GM19452 (cell line): Measurements from ENCODE around the gene SFXN5.
"Not testable (repeated sequence)": the region's sequence is repeated elsewhere in the genome, so short reads cannot be mapped to it uniquely, and the experiment has no call there.

Experiments used
- ATAC-seq: cut with Tn5 transposase; IDR thresholded peaks from one replicate; pipeline ENCODE4 v1.9.1; 2021; ENCODE audit not compliant: unreplicated experiment

Gene SFXN5, protein sequence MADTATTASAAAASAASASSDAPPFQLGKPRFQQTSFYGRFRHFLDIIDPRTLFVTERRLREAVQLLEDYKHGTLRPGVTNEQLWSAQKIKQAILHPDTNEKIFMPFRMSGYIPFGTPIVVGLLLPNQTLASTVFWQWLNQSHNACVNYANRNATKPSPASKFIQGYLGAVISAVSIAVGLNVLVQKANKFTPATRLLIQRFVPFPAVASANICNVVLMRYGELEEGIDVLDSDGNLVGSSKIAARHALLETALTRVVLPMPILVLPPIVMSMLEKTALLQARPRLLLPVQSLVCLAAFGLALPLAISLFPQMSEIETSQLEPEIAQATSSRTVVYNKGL

DNA sequence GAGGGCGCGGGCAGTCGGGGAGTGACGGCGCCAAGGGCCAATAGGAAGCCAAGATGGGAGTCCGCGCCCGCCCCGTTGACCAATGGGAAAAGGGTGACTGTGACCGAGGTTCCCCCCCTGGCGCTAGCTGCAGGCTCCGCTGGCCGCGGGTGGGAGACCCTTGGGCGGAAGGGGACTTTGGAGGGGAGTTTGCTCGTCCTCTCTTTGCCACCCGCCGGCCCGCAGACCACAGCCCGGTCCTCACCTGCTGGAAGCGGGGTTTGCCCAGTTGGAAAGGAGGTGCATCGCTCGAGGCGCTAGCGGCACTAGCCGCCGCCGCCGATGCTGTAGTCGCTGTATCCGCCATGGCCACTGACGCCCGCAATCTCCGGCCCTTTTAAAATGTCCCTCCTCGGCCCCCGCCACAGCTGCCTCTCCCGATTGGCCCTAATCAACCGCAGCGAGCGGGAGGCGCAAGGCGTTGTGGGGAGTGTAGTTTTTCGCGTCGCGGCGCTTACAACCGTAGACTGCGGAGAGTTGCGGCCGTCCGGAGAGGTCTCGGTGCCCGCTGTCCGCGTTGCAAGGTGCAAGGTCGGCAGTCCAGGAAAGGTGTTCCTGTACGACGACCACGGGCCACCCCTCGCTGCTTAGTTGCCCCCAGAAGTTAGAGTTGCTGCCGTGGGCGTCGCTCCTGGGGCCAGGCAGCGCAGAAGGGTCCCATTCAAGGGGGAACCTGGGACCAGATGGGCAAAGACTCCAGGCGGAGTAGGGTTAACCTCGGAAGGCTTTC lies at the start of gene SFXN5:
TSS of gene SFXN5 (minus strand) at position 353 of the 769 bp plus-strand sequence. CDS start at position 346, 7 bp downstream.
- peak; percentile 95 for ATAC-seq

DNA sequence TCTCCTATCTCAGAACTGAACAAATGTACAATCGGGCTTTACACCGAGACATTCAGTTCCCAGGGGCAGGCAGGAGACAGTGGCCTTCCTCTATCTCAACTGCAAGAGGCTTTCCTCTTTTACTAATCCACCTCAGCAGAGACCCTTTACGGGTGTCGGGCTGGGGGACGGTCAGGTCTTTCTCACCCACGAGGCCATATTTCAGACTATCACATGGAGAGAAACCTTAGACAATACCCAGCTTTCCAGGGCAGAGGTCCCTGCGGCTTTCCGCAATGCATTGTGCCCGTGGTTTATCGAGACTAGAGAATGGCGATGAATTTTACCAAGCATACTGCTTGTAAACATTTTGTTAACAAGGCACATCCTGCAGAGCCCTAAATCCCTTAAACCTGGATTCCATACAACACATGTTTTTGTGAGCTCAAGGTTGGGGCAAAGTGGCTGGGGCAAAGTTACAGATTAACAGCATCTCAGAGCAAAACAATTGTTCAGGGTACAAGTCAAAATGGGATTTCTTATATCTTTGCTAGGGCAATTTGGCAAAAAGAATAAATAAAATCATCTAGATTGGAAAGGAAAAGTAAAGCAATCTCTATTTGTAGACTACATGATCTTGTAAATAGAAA lies 48.2 kb upstream of the SFXN5 start:
- not testable (repeated sequence) for ATAC-seq

DNA sequence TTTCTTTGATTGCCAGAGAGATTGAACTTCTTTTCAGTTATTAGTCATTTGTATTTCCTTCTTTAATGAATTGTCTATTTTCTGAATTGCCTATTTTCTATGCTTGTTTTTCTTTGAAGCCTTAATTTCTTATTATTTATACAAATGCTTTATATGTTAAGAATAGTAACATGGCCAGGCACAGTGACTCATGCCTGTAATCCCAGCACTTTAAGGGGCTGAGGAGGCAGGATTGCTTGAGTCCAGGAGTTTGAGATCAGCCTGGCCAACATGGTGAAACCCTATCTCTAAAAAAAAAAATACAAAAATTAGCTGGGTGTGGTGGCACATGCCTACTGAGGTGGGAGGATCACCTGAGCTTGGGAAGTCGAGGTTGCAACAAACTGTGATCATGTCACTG lies 45.9 kb upstream of the SFXN5 start:
- ATAC-seq, result no peak

DNA sequence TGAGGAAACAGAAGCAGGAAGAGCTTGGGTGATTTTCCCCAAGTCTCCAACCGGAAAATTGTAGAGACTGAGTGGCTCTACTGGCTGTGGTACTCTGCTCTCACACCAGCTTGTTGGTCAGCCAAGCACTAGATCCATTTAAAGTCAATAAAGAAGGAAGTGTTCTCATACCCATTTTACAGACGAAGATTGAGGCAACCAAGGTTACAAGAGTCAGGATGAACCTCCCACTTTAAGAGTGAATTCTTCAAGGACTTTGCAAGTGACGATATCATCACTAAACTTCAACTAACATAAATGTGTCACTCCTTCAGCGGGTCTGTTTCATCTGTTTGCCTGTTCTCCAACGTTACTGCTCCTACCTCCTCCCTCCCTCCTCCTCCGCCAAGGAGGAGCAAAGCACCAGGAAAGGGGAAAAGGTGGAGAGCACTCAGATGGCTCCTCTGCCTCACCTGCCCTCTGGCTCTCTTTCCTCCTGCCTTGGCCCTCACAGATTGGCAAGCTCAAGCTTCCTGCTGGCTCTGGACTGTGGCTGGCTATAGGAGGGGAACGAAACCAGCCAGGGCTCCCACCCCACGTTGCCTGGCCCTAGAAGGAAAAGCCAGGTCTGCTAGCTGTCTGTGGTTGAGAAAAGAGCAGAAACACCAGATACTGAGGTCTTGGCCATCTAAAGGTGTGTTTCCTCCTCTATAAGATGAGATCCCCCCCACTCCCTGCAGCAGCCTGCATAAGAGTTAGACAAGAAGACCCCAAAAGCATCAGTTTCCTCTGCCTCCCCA lies 44.9 kb upstream of the SFXN5 start:
- ATAC-seq, result no peak

DNA sequence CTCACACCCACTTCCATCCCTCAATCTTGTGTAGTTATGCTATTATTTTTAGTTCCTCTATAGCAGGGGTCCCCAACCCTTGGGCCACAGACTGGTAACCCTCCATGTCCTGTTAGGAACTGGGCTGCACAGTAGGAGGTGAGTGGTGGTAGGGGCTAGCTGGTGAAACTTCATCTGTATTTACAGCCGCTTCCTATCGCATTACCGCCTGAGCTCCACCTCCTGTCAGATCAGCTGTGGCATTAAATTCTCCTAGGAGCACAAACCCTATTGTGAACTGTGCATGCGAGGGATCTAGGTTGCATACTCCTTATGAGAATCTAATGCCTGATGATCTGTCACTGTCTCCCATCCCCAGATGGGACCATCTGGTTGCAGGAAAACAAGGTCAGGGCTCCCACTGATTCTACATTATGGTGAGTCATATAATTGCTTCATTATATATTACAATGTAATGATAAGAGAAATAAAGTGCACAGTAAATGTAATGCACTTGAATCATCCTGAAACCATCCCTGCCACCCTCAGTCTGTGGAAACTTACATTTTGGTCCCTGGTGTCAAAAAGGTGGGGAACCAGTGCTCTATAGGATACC lies 42.9 kb upstream of the SFXN5 start:
- ATAC-seq, result no peak

DNA sequence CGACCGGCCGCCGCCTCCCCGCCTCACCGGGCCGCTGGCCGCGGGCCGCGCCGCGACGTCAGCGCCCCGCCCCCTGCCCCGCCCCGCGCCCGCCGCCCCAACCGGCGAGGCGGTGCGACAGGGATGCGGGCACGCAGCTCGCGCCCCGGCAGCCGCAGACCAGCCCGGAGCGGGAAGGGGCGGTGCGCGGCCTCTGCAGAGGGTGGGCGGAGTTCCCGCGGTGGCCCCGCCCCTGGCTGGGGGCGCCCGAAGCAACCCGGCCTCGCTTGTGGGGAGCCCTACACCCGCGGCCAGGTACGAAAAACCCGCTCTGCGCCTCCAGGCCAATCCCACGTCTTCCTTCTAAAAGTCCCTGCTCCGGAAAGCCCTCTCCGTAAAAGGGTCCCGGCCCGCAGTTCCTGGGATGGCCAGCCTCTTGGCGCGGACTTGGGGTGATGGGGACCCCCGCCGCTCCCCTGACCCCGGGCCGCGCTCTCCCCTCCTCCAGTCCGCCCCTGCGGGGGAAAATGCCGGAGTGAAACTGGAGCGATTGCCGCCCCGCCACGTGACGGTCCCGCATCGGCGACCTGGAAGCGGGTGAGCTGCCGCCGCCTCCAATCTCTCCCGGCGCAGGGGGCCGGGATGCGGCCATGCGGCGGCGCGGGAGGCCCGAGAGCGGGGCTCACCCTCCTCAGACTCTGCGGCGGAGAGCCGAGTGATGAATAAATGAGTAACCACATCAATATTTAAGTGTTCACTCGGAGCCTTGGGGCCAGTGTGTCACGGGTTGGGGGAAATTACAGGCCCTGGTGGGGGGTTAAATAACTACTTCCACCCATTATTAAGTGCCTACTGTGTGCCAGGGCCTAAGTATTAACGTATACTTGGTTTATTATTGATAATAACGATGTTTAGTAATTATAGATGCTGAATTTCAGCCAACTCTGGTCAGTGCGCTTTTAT lies 41.7 kb upstream of the SFXN5 start, which contains the start of gene RAB11FIP5:
TSS of gene RAB11FIP5 (minus strand) at position 36 of the 942 bp plus-strand sequence. CDS start 171 bp downstream, outside the sequence.
- ATAC-seq, result peak; percentile 68

DNA sequence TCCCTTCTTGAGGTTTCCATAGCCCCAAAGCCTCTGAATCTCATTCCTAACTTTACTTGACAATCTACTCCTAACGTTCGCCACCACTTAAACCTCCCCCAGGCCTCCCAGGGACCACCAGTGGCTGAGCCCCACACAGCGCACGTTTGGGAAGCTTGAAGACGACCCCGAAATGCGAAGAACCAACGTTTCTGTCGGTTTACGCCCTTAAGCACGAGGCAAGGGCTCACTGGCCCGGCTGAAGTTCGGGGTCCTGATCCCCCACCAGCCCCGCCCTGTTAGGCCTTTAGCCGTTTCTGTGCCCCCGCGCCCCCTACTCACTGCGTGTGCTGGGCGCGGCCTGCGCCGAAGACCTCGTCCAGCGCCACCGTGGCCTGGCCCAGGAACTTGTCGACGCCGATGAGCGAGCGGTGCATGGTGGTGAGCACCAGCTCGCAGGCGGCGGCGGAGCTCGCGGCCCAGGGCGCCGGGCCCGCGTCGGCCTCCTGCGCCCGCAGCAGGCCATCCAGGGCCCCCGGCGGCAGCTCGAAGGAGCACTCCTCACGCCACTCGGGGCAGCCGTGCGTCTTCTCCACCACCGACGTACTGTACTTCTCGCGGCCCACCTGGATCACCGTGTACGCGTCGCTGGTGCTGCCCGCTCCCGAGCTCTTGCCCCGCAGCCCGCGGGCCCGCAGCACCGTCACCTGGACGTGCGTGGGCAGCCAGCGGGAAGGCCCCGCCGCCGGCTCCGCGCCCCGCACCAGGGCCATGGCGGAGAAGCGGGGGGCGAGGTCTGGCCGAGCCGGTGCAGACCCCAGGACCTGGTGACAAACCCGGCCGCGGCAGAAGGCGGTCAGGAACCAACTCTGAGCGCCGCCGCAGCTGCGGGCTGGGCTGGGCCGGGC lies 40.8 kb upstream of the SFXN5 start:
- ATAC-seq, result peak; percentile 35

DNA sequence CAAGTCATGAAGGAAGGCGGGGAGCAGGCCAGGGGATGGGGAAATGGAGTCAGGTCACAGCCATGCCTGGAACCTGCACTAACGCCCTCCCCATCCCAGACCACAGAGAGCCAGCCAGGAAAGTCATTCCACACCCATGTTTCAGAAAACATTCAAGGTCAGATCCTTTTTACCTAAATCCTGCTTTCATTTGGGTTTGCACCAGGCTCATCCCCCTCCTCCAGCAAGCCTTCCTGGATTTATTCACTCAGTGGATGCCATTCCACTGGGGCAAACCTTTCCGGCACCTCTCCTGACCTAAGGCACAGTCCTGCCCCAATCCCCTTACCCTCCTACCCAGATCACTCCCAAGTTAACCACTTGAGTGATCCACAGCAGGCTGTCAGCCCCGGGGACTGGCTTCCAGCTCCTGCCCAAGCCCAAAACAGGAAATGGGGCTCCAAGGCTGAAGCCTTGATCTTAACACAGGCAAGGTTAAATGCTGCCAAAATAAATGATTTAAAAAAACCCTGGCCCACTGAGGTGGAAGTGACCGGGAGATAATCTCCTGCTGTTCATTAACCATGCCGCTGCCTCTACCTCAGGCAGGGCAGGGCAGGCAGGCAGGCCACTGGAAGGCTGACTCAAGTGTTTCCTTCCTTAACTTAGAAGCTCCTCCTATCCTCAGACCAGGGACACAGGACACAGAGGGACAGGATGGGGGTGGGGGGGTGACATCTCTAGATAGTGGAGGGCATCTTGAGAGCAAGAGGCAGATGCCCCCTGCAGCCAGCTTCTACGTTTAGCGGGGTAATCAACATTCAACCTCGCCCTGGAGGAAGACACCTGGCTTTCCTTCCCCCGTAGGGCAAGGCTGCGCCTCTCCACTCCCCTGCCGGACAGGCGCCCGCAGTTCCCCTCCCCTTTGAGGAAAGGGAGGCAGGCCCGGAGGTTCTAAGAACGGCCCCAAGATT lies 39.8 kb upstream of the SFXN5 start:
- no peak for ATAC-seq

DNA sequence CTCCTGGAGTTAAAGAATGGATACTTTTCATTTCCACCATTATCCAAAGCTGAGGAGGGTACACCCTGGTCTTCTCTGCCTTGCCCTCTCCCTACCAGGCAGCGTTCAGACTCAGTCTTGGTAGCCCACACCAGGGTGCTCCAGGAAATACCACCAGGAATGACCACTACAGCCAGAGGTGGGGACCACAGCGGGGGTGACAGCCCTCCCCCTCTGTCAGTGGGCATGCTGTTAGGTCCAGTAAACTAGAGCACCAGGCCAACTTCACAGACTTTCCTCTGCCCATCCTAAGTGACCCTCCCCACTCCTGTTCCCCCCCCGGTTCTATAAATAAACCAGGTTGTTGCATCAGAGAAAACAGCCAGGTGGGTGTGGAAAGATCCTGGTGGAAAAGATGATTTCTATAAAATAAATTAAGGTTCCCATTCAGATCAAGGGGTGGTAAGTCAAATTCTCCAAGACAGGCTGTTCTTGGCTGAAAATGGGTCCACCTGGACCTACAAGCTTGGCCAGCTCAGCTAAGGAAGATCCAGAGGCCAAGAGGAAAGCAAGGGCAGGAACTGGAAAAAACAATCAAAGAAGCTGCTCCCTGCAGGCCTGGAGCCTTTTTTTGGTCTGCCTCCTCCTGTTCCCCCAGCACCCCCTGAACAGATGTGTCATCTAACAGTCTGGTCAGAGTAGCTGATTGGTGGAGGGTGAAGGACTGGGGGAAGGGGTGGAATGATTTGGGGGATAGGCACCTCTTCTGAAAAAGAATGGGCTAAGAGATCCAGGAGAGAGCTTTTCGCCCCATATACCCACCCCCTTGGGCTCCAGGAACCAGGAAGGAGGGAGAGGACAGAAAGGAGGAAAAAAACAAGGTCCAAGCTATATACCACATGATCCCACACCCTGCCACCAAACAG lies 38.9 kb upstream of the SFXN5 start:
- ATAC-seq, result no peak

DNA sequence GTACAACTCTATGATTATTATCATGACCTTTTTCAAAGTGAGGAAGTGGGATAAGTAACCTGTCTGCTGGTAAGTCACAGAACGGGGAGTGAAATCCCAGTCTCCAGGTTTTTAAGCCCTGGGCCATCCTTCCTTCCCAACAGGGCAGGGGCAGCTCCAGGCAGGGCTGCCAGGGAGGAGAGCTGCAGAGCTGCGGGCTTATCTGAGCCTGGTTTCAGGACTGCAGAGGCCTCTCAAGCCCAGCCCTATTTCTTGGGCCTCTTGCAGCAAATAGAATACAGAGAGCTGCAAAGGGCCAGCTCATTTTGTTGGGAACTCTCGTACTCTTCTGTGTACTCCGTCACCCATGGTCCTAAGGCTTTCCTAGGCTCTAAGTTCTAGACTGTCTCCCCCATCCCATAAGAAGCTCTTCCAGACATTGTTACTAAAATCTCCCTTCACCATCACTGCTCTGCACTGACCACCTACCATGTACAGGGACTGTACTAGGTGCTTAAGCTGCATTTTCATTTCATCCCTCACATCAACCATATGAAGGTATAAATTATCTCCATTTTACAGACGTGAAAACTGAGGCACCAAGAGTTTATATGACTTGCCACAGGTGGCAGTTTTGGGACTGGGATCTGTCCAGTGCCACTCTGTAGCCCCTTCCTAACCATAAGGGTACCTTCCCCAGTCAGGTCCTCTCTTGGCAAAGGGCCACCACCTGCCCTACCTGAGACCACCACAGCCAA lies 38.1 kb upstream of the SFXN5 start:
- ATAC-seq, result no peak

DNA sequence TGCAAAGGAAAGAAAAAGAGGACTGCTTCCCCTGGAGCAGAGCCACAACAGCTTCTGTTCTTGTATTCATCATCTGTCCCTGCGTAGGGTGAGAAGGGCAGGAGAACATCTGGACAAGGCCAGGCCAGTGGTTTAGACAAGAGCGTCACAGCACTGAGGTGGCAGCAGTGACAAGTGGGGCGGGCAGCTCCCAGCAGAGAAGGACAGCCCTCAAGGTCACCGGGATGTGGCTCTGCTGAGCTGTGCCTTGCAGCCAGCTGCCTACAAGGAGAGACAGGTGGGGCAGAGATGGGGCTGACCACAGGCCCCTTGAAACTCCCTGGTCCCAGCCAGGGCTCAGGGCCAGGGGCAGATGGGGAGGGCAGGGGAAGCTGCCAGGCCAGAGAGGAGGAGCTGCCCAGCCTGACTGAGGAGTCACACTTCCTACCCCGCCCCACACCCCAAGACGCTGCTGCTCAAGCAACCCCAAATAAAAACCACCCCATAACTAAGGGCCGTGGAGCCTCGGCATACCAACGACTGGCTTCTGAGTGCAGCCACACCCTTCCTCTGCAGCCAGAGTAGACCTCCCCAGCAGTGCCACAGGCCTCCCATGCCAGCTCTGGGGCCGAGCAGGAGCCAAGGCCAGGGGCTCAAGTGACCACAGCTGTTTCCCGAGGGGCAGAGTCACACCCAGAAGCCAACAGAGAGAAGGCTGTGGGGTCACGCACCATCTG lies 35.9 kb upstream of the SFXN5 start:
- ATAC-seq, result no peak

DNA sequence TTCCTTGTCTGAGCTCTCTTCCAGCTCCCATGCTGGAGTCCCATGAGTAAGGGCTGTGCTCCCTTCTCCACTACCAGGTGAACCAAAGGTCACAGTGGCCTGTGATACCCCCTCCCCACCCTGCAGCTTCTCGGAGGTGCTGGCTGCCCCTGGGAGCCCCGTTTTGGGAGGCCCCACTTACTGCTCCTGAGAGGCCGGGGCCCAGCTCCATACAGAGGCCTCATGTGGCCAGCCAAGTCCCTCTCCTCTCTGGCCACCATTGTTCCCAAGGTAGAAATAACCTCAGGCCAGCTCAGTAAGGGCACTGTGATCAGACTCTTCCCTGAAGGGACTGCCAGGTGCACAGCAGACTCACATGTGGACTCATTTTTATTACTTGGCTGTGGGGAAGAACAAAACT lies 35.3 kb upstream of the SFXN5 start:
- no peak for ATAC-seq

DNA sequence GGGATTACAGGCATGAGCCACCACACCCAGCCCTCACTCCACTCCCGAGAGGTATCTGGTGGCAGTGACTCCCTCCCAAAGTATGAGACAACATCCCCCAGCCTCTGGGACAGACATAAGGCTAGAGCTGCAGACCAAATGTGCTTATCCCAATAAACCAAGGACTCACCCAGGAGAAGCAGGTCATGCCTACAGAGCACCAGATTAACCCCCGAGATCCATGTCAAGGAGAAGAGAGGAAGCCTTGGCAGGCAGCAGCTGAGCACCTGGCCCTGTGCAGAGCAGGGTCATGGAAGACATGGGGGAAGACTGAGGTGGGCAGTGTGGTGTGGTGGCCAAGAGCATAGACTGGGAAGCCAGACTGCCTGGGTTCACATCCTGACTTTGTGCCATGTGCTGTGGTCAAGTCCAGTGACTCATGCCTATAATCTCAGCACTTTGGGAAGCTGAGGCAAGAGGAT lies 34.0 kb upstream of the SFXN5 start:
- no peak for ATAC-seq

DNA sequence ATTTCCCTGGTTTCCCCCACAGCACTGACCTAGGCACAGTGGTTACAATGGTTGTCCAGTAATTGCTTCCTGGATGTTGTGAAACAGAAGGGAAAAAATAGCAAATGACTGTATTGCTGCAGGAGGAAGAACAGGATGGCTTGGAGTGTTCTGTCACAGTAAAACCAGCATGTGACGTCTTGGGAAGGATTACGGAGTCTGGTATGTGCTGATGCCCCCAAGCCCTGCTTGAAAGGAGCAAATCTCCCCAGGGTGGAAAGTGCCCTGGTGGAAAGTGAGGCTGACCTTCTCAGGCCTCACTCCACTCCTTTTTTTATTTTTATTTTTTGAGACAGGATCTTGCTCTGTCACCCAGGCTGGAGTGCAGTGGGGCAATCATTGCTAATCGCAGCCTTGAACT lies 33.4 kb upstream of the SFXN5 start:
- no peak for ATAC-seq

DNA sequence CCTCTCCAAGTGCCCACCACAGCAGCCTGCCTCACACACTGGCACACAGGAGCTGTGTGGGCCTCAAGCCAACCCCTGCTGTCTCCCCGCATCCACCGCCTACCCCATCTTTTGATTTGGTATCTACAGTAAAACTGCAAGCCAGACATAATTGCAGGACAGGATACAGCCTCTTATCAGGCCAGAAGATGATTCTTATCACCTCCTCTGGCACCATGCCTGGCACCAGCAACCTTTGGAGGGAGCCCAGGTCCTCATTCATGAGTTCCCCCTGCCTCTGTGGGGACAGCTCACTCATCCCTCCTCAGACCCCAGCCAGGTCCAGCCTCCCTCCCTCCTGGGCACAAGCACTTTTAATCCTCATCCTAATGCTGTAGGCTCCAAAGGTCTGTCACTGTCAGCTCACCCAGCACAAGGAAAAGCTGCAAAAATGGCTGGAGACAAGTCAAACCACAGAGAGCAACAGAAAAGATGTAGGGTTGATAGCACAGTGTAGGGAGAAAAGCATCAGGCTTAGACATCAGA lies 31.6 kb upstream of the SFXN5 start:
- no peak for ATAC-seq
